Measurements from ENCODE around the gene ATG13. TPM values are rescaled to one million over a fixed set of nuclear protein-coding genes. Genes with fewer than 3 reads are reported as not detected.

The ATG13 gene
- total and polyA plus RNA-seq, 2 of the 8 experiments (the other 6 are each of a cell fraction or from before 2014, with no cell fraction given) = 65.0 to 77.4 TPM

DNA sequence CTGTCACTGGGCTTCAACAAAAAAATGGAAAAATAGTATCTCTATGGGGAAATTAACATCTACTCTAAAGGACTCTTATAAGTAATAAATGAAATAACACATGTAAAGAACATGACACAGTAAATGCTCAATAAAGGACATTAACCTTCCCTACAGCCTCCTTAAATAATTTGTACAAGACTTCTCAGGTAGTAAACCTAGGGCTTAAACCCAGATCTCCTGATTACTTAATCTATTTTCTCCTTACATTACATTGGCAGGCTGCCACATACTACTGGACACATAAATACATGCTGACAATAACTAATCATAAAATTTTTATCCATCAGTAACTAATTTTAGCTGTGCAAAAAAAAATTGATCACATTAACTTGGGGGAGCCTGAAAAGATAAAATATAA lies 28.4 kb upstream of the ATG13 start:
- Histone ChIP-seq H3K4me2 (ENCODE audit: insufficient read depth in 1 of 2, low read depth in 2 of 2, low read length in 2 of 2) (no peak overlapping the region), H4K8ac (ENCODE audit: extremely low read depth, insufficient read depth, low read length) (no peak overlapping the region), H3K27me3 (replicated peaks in 1 of 4; ENCODE audit: control insufficient read depth in 3 of 4, extremely low read depth in 1 of 4, insufficient read depth in 3 of 4, low read length in 3 of 4) (no peaks in the 10 kb centered on the region), H2AK5ac (ENCODE audit: low read depth, low read length) (no peak overlapping the region), H3K4me3 (ENCODE audit: extremely low read depth in 1 of 4, insufficient read depth in 2 of 4, low read depth in 3 of 4, low read length in 4 of 4) (no peak overlapping the region), H3K4me1 (replicated peaks in 1 of 4; ENCODE audit: control insufficient read depth in 3 of 4, insufficient read depth in 4 of 4, low read length in 3 of 4) (no peaks in the 10 kb centered on the region; a peak in 1 of 7 replicates), H4K91ac (replicated peaks; ENCODE audit: insufficient read length, low read length) (no peak overlapping the region), H4K5ac (ENCODE audit: insufficient read length, low read depth, low read length) (no peak overlapping the region), H2BK5ac (ENCODE audit: low read depth, low read length) (no peak overlapping the region), H3K79me2 (ENCODE audit: control insufficient read depth in 1 of 2, insufficient read depth in 2 of 2, low read length in 2 of 2) (peaks cover 11 to 84% of the 10 kb centered on the region in 2 experiments), H2BK120ac (replicated peaks; ENCODE audit: low read depth, low read length) (no peak overlapping the region), H3K23ac (ENCODE audit: insufficient read length) (no peak overlapping the region), H3K4ac (replicated peaks; ENCODE audit: insufficient read length, low read depth, low read length) (no peak overlapping the region), H3K23me2 (ENCODE audit: low read depth, low read length) (no peaks in the 10 kb centered on the region), H2AFZ (ENCODE audit: low read length) (no peak overlapping the region), H2BK15ac (ENCODE audit: low read length) (no peak overlapping the region), H3K9ac (replicated peaks in 1 of 4; ENCODE audit: extremely low read depth in 1 of 4, low read depth in 3 of 4, low read length in 3 of 4) (no peak overlapping the region), H2BK12ac (ENCODE audit: low read depth, low read length) (no peak overlapping the region), H4K20me1 (replicated peaks in 1 of 2; ENCODE audit: control insufficient read depth in 1 of 2, insufficient read depth in 2 of 2, low read length in 2 of 2) (peaks cover 4 to 5% of the 10 kb centered on the region in 2 experiments), H3K9me3 (ENCODE audit: insufficient read depth in 2 of 2, low read depth in 1 of 2, low read length in 1 of 2) (no peaks in the 10 kb centered on the region), H3K27ac (ENCODE audit: low read depth, low read length) (no peak overlapping the region), H2BK20ac (ENCODE audit: low read length) (no peak overlapping the region), H3K14ac (ENCODE audit: insufficient read length) (no peak overlapping the region), H3K79me1 (ENCODE audit: low read depth, low read length) (peaks cover 2% of the 10 kb centered on the region; the same call in 1 of the 2 replicates), H3K18ac (ENCODE audit: extremely low read depth, low read length) (no peak overlapping the region), H3K56ac (replicated peaks; ENCODE audit: insufficient read length, low read depth, low read length) (no peak overlapping the region), H3K36me3 (ENCODE audit: control insufficient read depth in 2 of 4, insufficient read depth in 4 of 4, low read length in 3 of 4) (no peaks in the 10 kb centered on the region)
- ChIA-PET CTCF (ENCODE audit: partially characterized antibody) (interaction anchor here (0.6 to 0.8 kb wide), 2 partner anchors 58 to 299 kb away, joined by 3 read pairs; no protein-coding TSS in a partner anchor), POLR2A (ENCODE audit: partially characterized antibody) (interaction anchor here (0.6 to 0.7 kb wide), 2 partner anchors 29 to 115 kb away, joined by 3 to 4 read pairs; no protein-coding TSS in a partner anchor)
- TF ChIP-seq EP300 (IDR thresholded peaks at IDR 0.05; ENCODE audit: borderline replicate concordance in 1 of 2, low read depth in 2 of 2, low read length in 2 of 2) (no peak), BACH1 (IDR thresholded peaks at IDR 0.05; ENCODE audit: low read length) (no peak), CBX8 (IDR thresholded peaks at IDR 0.05; ENCODE audit: borderline replicate concordance, low read depth, low read length) (no peak), SIX5 (IDR thresholded peaks at IDR 0.05; ENCODE audit: low read depth, low read length) (no peak), NANOG (IDR thresholded peaks at IDR 0.05; ENCODE audit: insufficient read depth, low read depth, low read length, poor library complexity, severe bottlenecking) (no peak), SUZ12 (IDR thresholded peaks at IDR 0.05; ENCODE audit: low read length) (no peak)
- TF ChIP-seq, protein P1, sequence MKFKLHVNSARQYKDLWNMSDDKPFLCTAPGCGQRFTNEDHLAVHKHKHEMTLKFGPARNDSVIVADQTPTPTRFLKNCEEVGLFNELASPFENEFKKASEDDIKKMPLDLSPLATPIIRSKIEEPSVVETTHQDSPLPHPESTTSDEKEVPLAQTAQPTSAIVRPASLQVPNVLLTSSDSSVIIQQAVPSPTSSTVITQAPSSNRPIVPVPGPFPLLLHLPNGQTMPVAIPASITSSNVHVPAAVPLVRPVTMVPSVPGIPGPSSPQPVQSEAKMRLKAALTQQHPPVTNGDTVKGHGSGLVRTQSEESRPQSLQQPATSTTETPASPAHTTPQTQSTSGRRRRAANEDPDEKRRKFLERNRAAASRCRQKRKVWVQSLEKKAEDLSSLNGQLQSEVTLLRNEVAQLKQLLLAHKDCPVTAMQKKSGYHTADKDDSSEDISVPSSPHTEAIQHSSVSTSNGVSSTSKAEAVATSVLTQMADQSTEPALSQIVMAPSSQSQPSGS (IDR thresholded peaks at IDR 0.05; ENCODE audit: low read length) = no peak
- no peak for FAIRE-seq
- DNase-seq (ENCODE audit: low read depth in 1 of 2, low spot score in 2 of 2) = no peak

All from H1 (cell line).